Thyroid gland (tissue), 4 donors: Measurements from ENCODE around the gene CETN2.

Experiments
- CTCF ChIP-seq, 6 experiments: fragments of 200-600 bp in 3 of 6; fragments of 450-650 bp in 3 of 6; sonication (generic) in 3 of 6; IDR thresholded peaks; one replicate each; pipeline ENCODE4 v1.5.1; 2016 to 2019; ENCODE audit warnings: antibody characterized with exemption in 6 of 6, mild to moderate bottlenecking in 2 of 6, inconsistent platforms in 1 of 6, moderate library complexity in 1 of 6
- POLR2A ChIP-seq, 2 donors: fragments of 450-650 bp; IDR thresholded peaks; one replicate each; pipeline ENCODE4 v1.6.1; 2017; ENCODE audit warnings: antibody characterized with exemption in 2 of 2, mild to moderate bottlenecking in 2 of 2, moderate library complexity in 1 of 2

GRCh38 chrX:152873361-152873760, 42.8 kb upstream of the CETN2 start:
- TF ChIP-seq CTCF (IDR thresholded peaks at IDR 0.05) (no peak), POLR2A (IDR thresholded peaks at IDR 0.05) (no peak)
